ENCODE data around the gene MAP3K13. TPM values are rescaled to one million over a fixed set of nuclear protein-coding genes. Genes with fewer than 3 reads are reported as not detected.

MAP3K13 gene
- total and polyA plus RNA-seq, 2 donors = 11.3 to 34.5 TPM

DNA sequence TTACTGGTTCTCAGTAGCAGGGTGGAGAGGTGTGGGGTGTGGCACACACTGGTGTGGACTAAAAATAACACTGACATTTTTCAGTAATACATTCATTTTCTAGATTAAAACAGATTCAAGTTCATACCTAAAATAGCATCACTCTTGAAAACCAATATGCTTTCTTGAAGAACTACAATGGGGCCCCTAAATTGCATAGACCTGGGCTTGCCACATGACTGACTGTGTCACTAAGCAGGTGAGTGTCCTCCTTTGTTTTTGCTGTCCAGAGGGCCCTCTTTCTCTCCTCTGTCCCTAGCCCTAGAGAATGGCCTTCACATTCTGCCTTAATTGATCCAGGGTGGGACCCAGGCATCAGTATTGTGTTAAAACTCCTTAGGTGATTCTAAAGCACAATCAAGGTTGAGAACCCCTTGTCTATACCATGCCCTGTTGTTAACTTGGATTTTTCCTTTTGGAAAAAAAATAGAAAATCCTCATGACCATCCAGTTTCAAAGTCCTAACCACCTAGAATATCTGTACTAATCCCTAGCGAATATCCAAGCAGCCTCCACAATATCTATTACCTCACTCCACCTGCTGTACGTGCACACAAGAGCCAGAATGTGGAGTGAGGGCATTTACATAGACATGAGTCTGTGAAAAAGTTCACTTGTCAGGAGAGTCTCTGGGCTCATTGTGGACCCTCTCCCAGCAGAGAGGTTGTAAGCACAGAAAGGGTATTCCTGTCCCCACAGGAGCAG lies 154.6 kb downstream of the MAP3K13 start:
- Histone ChIP-seq H3K9me3 (ENCODE audit: control insufficient read depth in 2 of 2, insufficient read depth in 1 of 2, low read length in 1 of 2) (no peaks in the 10 kb centered on the region), H3K27me3 (ENCODE audit: control insufficient read depth in 2 of 2, insufficient read depth in 1 of 2, low read length in 1 of 2) (peaks cover 0 to 2% of the 10 kb centered on the region in 2 donors), H3K4me3 (ENCODE audit: low read length in 2 of 2) (no peak overlapping the region), H3K27ac (ENCODE audit: low read depth in 1 of 2, low read length in 1 of 2) (no peak overlapping the region), H3K4me1 (ENCODE audit: control insufficient read depth in 2 of 2, insufficient read depth in 2 of 2, low read length in 2 of 2) (no peaks in the 10 kb centered on the region), H3K36me3 (ENCODE audit: control insufficient read depth in 2 of 2, insufficient read depth in 2 of 2, low read length in 1 of 2) (no peaks in the 10 kb centered on the region)
- WGBS = 93% methylated on average over 2 of the region's 2 CpGs
- no peak for DNase-seq (ENCODE audit: low read depth in 6 of 9, low spot score in 9 of 9)

DNA sequence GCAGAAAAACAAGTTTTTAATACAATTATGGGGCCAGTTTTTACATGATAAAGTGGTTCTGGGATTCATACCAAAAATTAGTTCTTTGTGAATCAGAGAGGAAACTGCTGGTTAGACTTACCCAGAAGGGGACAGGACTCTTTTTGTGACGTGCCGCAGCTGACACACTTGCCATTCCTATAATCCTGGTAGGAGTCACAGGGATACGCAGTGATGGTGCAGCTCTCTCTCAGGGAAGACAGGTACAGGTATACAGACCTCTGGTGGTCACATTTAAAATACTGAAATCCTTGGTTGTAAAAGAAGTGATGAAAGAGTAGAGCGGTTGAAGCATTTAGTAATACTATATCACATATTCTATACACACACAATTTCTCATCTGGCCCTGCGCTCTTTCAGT lies 156.1 kb downstream of the MAP3K13 start:
- Histone ChIP-seq H3K36me3 (ENCODE audit: control insufficient read depth in 2 of 2, insufficient read depth in 2 of 2, low read length in 1 of 2) (no peaks in the 10 kb centered on the region), H3K9me3 (ENCODE audit: control insufficient read depth in 2 of 2, insufficient read depth in 1 of 2, low read length in 1 of 2) (no peaks in the 10 kb centered on the region), H3K4me1 (ENCODE audit: control insufficient read depth in 2 of 2, insufficient read depth in 2 of 2, low read length in 2 of 2) (no peaks in the 10 kb centered on the region), H3K4me3 (ENCODE audit: low read length in 2 of 2) (no peak overlapping the region), H3K27ac (ENCODE audit: low read depth in 1 of 2, low read length in 1 of 2) (no peak overlapping the region), H3K27me3 (ENCODE audit: control insufficient read depth in 2 of 2, insufficient read depth in 1 of 2, low read length in 1 of 2) (peaks cover 0 to 2% of the 10 kb centered on the region in 2 donors)
- no peak for DNase-seq (ENCODE audit: low read depth in 6 of 9, low spot score in 9 of 9)
- WGBS = 89% methylated on average over 5 of the region's 5 CpGs

DNA sequence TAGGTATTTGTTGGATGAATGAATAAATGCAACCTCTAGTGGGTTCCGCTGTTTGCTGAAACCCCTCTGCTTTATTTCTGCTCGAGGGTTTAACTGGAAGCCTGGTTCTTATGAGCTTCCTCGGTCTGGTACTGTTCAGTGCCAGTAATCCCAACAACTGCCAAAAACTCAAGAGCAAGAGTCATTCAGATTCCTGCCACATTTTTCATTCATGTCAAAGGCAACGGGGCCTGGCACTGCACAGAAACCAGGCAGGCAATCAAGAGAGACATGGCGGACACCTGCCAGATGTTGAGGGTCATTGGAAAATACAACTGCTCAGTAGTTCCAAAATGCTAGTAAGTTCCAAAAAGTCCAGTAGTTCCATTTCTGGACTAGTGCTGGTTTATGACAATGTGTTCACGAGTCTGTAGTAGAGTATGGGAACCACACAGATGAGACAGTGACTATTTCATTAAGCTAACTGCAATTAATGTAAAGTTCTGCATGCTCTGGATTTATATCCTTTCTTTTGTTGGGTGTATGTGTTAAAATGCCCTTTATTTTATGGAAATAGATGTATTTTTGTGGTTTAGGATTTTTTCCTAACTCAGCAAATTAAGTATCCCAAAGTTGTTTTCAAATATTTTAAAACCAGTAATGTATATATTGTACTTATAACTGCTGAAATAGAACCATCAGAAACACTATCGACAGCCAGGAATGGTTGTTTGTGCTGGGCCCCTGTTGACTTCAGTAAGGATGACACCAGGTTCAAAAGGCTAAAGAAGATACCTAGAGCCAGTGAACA lies 158.6 kb downstream of the MAP3K13 start:
- no peak for DNase-seq (ENCODE audit: low read depth in 6 of 9, low spot score in 9 of 9)
- Histone ChIP-seq H3K27ac (ENCODE audit: low read depth in 1 of 2, low read length in 1 of 2) (no peak overlapping the region), H3K36me3 (ENCODE audit: control insufficient read depth in 2 of 2, insufficient read depth in 2 of 2, low read length in 1 of 2) (no peaks in the 10 kb centered on the region), H3K9me3 (ENCODE audit: control insufficient read depth in 2 of 2, insufficient read depth in 1 of 2, low read length in 1 of 2) (no peaks in the 10 kb centered on the region), H3K4me1 (ENCODE audit: control insufficient read depth in 2 of 2, insufficient read depth in 2 of 2, low read length in 2 of 2) (no peaks in the 10 kb centered on the region), H3K27me3 (ENCODE audit: control insufficient read depth in 2 of 2, insufficient read depth in 1 of 2, low read length in 1 of 2) (no peaks in the 10 kb centered on the region), H3K4me3 (ENCODE audit: low read length in 2 of 2) (no peak overlapping the region)
- 95% methylated on average over 7 of the region's 7 CpGs for WGBS

DNA sequence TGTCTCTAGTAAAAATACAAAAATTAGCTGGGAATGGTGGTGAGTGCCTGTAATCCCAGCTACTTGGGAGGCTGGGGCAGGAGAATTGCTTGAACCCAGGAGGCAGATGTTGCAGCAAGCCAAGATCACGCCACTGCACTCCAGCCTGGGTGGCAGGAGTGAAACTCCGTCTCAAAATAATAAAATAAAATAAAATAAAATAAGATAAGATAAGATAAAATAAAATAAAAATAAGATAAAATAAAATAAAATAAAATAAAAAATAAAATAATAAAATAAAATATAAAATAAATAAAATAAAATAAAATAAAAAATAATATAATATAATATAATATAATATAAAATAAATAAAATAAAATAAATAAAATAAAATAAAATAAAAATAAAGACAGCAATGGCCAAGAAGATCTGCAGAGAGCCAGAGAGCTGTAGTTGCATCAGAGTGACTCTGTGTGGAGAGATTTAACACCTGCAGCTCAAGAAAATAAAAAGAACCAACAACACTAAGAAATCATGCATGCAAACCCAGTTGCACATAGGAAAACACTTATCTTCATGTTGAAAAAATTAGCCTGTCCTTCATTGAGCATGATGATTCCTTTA lies 163.5 kb downstream of the MAP3K13 start:
- over 99% methylated on average over 2 of the region's 2 CpGs for WGBS
- no peak for DNase-seq (ENCODE audit: low read depth in 6 of 9, low spot score in 9 of 9)
- Histone ChIP-seq H3K4me3 (ENCODE audit: low read length in 2 of 2) (no peak overlapping the region), H3K27ac (ENCODE audit: low read depth in 1 of 2, low read length in 1 of 2) (no peak overlapping the region), H3K36me3 (ENCODE audit: control insufficient read depth in 2 of 2, insufficient read depth in 2 of 2, low read length in 1 of 2) (no peaks in the 10 kb centered on the region), H3K9me3 (ENCODE audit: control insufficient read depth in 2 of 2, insufficient read depth in 1 of 2, low read length in 1 of 2) (no peaks in the 10 kb centered on the region), H3K27me3 (ENCODE audit: control insufficient read depth in 2 of 2, insufficient read depth in 1 of 2, low read length in 1 of 2) (no peaks in the 10 kb centered on the region), H3K4me1 (ENCODE audit: control insufficient read depth in 2 of 2, insufficient read depth in 2 of 2, low read length in 2 of 2) (no peaks in the 10 kb centered on the region)

DNA sequence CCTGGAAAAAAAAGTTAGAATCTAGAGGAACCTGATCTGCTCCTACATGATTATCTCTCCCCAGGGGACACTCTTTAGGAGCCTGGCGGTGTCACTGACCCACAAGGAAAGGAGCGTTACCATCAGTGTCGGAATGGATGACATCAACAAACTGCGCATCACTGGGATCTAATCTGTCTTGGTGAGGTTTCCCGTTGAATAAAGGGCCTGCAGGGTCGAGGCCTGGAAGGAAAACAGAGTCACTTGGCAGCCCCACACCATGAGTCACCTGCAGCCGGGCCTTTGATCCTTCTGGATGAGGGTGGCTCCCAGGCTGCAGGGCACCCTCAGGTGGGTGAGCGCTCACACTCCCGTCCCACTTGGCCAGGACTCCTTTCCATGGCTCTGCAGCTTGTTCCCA lies 164.4 kb downstream of the MAP3K13 start:
- WGBS = 91% methylated on average over 9 of the region's 9 CpGs
- Histone ChIP-seq H3K27ac (ENCODE audit: low read depth in 1 of 2, low read length in 1 of 2) (no peak overlapping the region), H3K9me3 (ENCODE audit: control insufficient read depth in 2 of 2, insufficient read depth in 1 of 2, low read length in 1 of 2) (no peaks in the 10 kb centered on the region), H3K4me3 (ENCODE audit: low read length in 2 of 2) (no peak overlapping the region), H3K27me3 (ENCODE audit: control insufficient read depth in 2 of 2, insufficient read depth in 1 of 2, low read length in 1 of 2) (no peaks in the 10 kb centered on the region), H3K4me1 (ENCODE audit: control insufficient read depth in 2 of 2, insufficient read depth in 2 of 2, low read length in 2 of 2) (no peaks in the 10 kb centered on the region), H3K36me3 (ENCODE audit: control insufficient read depth in 2 of 2, insufficient read depth in 2 of 2, low read length in 1 of 2) (no peaks in the 10 kb centered on the region)
- no peak for DNase-seq (ENCODE audit: low read depth in 6 of 9, low spot score in 9 of 9)

DNA sequence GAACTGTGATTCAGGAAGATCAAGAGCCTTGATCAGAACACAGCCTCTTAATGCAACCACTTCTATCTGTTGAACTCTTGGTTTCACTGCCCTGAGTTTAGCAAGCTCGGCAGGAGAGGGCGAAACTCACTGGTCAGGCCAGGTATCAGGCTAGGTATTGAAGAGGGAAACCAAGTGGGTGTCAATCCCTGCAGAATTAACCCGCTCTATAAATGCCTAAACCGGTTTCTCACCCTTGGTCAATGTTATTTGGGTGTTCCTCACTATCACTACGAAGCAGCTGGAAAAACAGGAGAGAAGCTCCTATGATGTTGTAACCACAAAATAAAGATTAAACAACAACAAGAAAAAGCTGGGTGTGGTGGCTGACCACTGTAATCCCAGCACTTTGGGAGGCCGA lies 165.6 kb downstream of the MAP3K13 start:
- Histone ChIP-seq H3K4me1 (ENCODE audit: control insufficient read depth in 2 of 2, insufficient read depth in 2 of 2, low read length in 2 of 2) (no peaks in the 10 kb centered on the region), H3K4me3 (ENCODE audit: low read length in 2 of 2) (no peak overlapping the region), H3K27ac (ENCODE audit: low read depth in 1 of 2, low read length in 1 of 2) (no peak overlapping the region), H3K27me3 (ENCODE audit: control insufficient read depth in 2 of 2, insufficient read depth in 1 of 2, low read length in 1 of 2) (no peaks in the 10 kb centered on the region), H3K36me3 (ENCODE audit: control insufficient read depth in 2 of 2, insufficient read depth in 2 of 2, low read length in 1 of 2) (no peaks in the 10 kb centered on the region), H3K9me3 (ENCODE audit: control insufficient read depth in 2 of 2, insufficient read depth in 1 of 2, low read length in 1 of 2) (no peaks in the 10 kb centered on the region)
- WGBS = 94% methylated on average over 6 of the region's 6 CpGs
- no peak for DNase-seq (ENCODE audit: low read depth in 6 of 9, low spot score in 9 of 9)

DNA sequence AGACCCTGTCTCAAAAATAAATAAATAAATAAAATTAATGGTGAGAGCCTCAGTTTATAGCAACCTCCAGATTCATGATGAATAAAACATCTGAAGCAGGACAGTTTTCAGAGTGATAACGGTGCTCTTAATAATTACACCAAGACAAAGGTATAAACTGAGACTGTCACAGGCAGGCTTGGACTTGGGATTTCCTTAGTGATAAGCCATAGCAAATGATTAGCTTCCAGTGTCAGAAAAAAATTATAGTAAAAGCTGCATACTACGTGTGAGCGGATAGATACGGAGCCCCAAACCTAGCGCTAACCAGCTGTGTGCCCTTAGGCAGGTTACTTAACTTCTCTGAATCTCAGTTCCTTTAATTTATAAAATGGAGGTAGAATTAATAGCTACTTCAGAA lies 167.9 kb downstream of the MAP3K13 start:
- Histone ChIP-seq H3K4me3 (ENCODE audit: low read length in 2 of 2) (no peak overlapping the region), H3K4me1 (ENCODE audit: control insufficient read depth in 2 of 2, insufficient read depth in 2 of 2, low read length in 2 of 2) (no peaks in the 10 kb centered on the region)
- 75% methylated on average over 5 of the region's 5 CpGs for WGBS

DNA sequence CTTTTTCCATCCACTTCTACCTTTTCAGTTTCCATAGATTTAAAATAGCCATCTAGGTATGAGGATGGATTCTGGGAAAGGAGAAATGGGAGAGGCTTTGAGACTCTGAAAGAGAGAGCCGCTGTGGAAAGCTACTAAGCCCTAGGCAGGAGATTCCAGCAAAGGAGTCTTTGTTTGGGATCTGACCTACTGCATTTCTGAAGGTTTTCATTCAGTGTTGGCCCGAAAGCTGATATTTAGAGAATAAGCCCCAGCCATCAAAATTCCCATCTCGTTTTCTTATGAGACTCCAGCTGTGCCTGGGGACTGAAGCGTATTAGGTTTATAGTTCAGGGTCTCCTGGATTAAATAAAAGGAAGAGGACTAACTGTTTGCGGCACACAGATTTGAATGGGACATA lies 170.0 kb downstream of the MAP3K13 start:
- DNase-seq (ENCODE audit: low read depth in 6 of 9, low spot score in 9 of 9) = no peak
- Histone ChIP-seq H3K4me1 (ENCODE audit: control insufficient read depth in 2 of 2, insufficient read depth in 2 of 2, low read length in 2 of 2) (peaks cover 0 to 6% of the 10 kb centered on the region in 2 donors), H3K36me3 (ENCODE audit: control insufficient read depth in 2 of 2, insufficient read depth in 2 of 2, low read length in 1 of 2) (no peaks in the 10 kb centered on the region), H3K27ac (ENCODE audit: low read depth in 1 of 2, low read length in 1 of 2) (no peak overlapping the region), H3K9me3 (ENCODE audit: control insufficient read depth in 2 of 2, insufficient read depth in 1 of 2, low read length in 1 of 2) (no peaks in the 10 kb centered on the region), H3K4me3 (ENCODE audit: low read length in 2 of 2) (no peak overlapping the region), H3K27me3 (ENCODE audit: control insufficient read depth in 2 of 2, insufficient read depth in 1 of 2, low read length in 1 of 2) (no peaks in the 10 kb centered on the region)
- 77% methylated on average over 5 of the region's 5 CpGs for WGBS

More for the DNA sequence above, 167.9 kb downstream of the MAP3K13 start:
- Histone ChIP-seq H3K36me3 (ENCODE audit: control insufficient read depth in 2 of 2, insufficient read depth in 2 of 2, low read length in 1 of 2) (no peaks in the 10 kb centered on the region), H3K27me3 (ENCODE audit: control insufficient read depth in 2 of 2, insufficient read depth in 1 of 2, low read length in 1 of 2) (no peaks in the 10 kb centered on the region), H3K9me3 (ENCODE audit: control insufficient read depth in 2 of 2, insufficient read depth in 1 of 2, low read length in 1 of 2) (no peaks in the 10 kb centered on the region), H3K27ac (ENCODE audit: low read depth in 1 of 2, low read length in 1 of 2) (no peak overlapping the region)
- DNase-seq (ENCODE audit: low read depth in 6 of 9, low spot score in 9 of 9) = no peak

DNA sequence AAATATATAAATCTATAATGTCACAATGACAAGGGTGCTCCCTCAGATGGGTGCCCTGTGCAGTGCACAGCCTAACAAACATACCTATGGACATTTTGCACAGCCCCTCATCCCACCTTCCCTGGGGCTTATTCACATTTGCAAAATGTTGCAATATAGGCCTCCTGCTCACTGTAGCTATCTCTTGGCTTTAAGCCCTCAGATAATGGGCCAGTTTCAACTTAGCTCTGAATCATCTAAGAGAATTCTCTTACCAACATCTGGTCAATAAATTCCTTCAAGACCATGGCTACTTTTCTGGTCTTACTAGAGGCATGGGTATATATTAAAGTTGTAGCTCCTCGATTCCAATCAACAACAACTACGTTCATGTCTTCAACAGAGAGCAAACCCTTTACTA lies 171.6 kb downstream of the MAP3K13 start:
- DNase-seq (ENCODE audit: low read depth in 6 of 9, low spot score in 9 of 9) = no peak
- no peaks in the 10 kb centered on the region for H3K9me3 ChIP-seq (ENCODE audit: control insufficient read depth in 2 of 2, insufficient read depth in 1 of 2, low read length in 1 of 2)
- 97% methylated on average over 2 of the region's 2 CpGs for WGBS
- no peaks in the 10 kb centered on the region for H3K27me3 ChIP-seq (ENCODE audit: control insufficient read depth in 2 of 2, insufficient read depth in 1 of 2, low read length in 1 of 2)
- no peak overlapping the region for H3K4me3 ChIP-seq (ENCODE audit: low read length in 2 of 2)
- H3K4me1 ChIP-seq (ENCODE audit: control insufficient read depth in 2 of 2, insufficient read depth in 2 of 2, low read length in 2 of 2) = peaks cover 0 to 6% of the 10 kb centered on the region in 2 donors
- no peak overlapping the region for H3K27ac ChIP-seq (ENCODE audit: low read depth in 1 of 2, low read length in 1 of 2)
- no peaks in the 10 kb centered on the region for H3K36me3 ChIP-seq (ENCODE audit: control insufficient read depth in 2 of 2, insufficient read depth in 2 of 2, low read length in 1 of 2)
